K562 treated with DMSO at 1 percent for 48 hours (cell line): ENCODE measurements around the gene GAGE12C. TPM values are rescaled to one million over a fixed set of nuclear protein-coding genes. Genes with fewer than 3 reads are reported as not detected.

Experiments
- total RNA-seq: library from RNA; unstranded; fragments of 300-600 nt; gene quantifications from 2 replicates; pipeline ENCODE4 v1.2.3, GENCODE V29; 2022; ENCODE audit warnings: low replicate concordance; ENCODE audit errors: extremely low read depth

The GAGE12C gene
- total RNA-seq: not detected in 2 replicates

GRCh38 chrX:49531877-49532276 lies at the start of gene GAGE12C:
GAGE12C (plus strand) TSS chrX:49532177; CDS start chrX:49533332, 1,155 bp downstream.

GRCh38 chrX:49541433-49541832 lies 9.5 kb downstream of the GAGE12C start, which contains the start of gene GAGE12D:
GAGE12D (plus strand) TSS chrX:49541733; CDS start chrX:49542888, 1,155 bp downstream.

GRCh38 chrX:49550989-49551388 lies 19.0 kb downstream of the GAGE12C start, which contains the start of gene GAGE12E:
GAGE12E (plus strand) TSS chrX:49551289; CDS start chrX:49552444, 1,155 bp downstream.

GRCh38 chrX:49560542-49560941 lies 28.6 kb downstream of the GAGE12C start, which contains the start of gene GAGE12F:
GAGE12F (plus strand) TSS chrX:49560842; CDS start chrX:49561997, 1,155 bp downstream.

GRCh38 chrX:49570100-49570499 lies 38.1 kb downstream of the GAGE12C start, which contains the start of gene GAGE12G:
GAGE12G (plus strand) TSS chrX:49570400; CDS start chrX:49571555, 1,155 bp downstream.

GRCh38 chrX:49579649-49580048 lies 47.7 kb downstream of the GAGE12C start, which contains the start of gene GAGE12H:
GAGE12H (plus strand) TSS chrX:49579949; CDS start chrX:49581104, 1,155 bp downstream.

Other genes with a start within 250 kb of the GAGE12C start
- gene GAGE10, start 228.5 kb upstream of the GAGE12C start, total RNA-seq: not detected in 2 replicates
- gene GAGE12J, start 210.1 kb upstream of the GAGE12C start, total RNA-seq: not detected in 2 replicates
- gene GAGE13, start 200.6 kb upstream of the GAGE12C start, total RNA-seq: not detected in 2 replicates
- gene GAGE12D, start 9.6 kb downstream of the GAGE12C start, total RNA-seq: not detected in 2 replicates
- gene GAGE12E, start 19.1 kb downstream of the GAGE12C start, total RNA-seq: not detected in 2 replicates
- gene GAGE12F, start 28.7 kb downstream of the GAGE12C start, total RNA-seq: not detected in 2 replicates
- not detected in 2 replicates for gene GAGE12G, start 38.2 kb downstream of the GAGE12C start, total RNA-seq
- gene GAGE12H, start 47.8 kb downstream of the GAGE12C start, total RNA-seq: not detected in 2 replicates
- gene GAGE2A, start 57.3 kb downstream of the GAGE12C start, total RNA-seq: not detected in 2 replicates
- gene GAGE1, start 66.8 kb downstream of the GAGE12C start, total RNA-seq: not detected in 2 replicates
- gene PAGE1, start 163.8 kb downstream of the GAGE12C start, total RNA-seq: not detected in 2 replicates